Ammon's horn (tissue), 1 donor: ENCODE measurements around the gene SDF2L1.
A peak's percentile ranks its signal among the peaks of the same experiment; 100 is the strongest.
"Not testable (repeated sequence)": the region's sequence is repeated elsewhere in the genome, so short reads cannot be mapped to it uniquely, and the experiment has no call there.

Source experiments
- DNase-seq: peaks from one replicate; pipeline ENCODE4 v3.0.0-alpha.2; 2016; ENCODE audit warnings: low spot score

The SDF2L1 gene

GRCh38 chr22:21641789-21642583, at the start of gene SDF2L1:
Gene SDF2L1 (plus strand): TSS chr22:21642302. CDS start chr22:21642337, 35 bp downstream.
- DNase-seq, result peak; percentile 99

- no peak for DNase-seq
Measured at GRCh38 chr22:21592422-21592821, 49.7 kb upstream of the SDF2L1 start.

GRCh38 chr22:21593406-21594232, 48.5 kb upstream of the SDF2L1 start:
- no peak for DNase-seq

- DNase-seq, result peak; percentile 49
Measured at GRCh38 chr22:21594865-21595452, 47.1 kb upstream of the SDF2L1 start.

- not testable (repeated sequence) for DNase-seq
Measured at GRCh38 chr22:21596356-21597135, 45.6 kb upstream of the SDF2L1 start.

- DNase-seq, result no peak
Measured at GRCh38 chr22:21598302-21598701, 43.8 kb upstream of the SDF2L1 start.

- no peak for DNase-seq
Measured at GRCh38 chr22:21599053-21599893, 42.8 kb upstream of the SDF2L1 start.

GRCh38 chr22:21602579-21602978, 39.5 kb upstream of the SDF2L1 start:
- no peak for DNase-seq

- no peak for DNase-seq
Measured at GRCh38 chr22:21603973-21604372, 38.1 kb upstream of the SDF2L1 start.

GRCh38 chr22:21605887-21606564, 36.1 kb upstream of the SDF2L1 start:
- DNase-seq, result no peak

- DNase-seq, result no peak
Measured at GRCh38 chr22:21606775-21607174, 35.3 kb upstream of the SDF2L1 start.

GRCh38 chr22:21609556-21610157, 32.4 kb upstream of the SDF2L1 start:
- DNase-seq, result not testable (repeated sequence)

GRCh38 chr22:21611210-21611977, 30.7 kb upstream of the SDF2L1 start:
- DNase-seq, result no peak

GRCh38 chr22:21612858-21613257, 29.2 kb upstream of the SDF2L1 start:
- no peak for DNase-seq

GRCh38 chr22:21613553-21614233, 28.4 kb upstream of the SDF2L1 start:
- DNase-seq, result no peak

GRCh38 chr22:21615731-21616130, 26.4 kb upstream of the SDF2L1 start:
- DNase-seq, result no peak

- not testable (repeated sequence) for DNase-seq
Measured at GRCh38 chr22:21617337-21617736, 24.8 kb upstream of the SDF2L1 start.

- DNase-seq, result no peak
Measured at GRCh38 chr22:21621025-21621424, 21.1 kb upstream of the SDF2L1 start.
